NCI-H2227 treated with DMSO at 0.1 percent for 48 hours (cell line): ENCODE results near the gene DGKZ.
A peak's percentile ranks its signal among the peaks of the same experiment; 100 is the strongest.
"Not testable (repeated sequence)": the region's sequence is repeated elsewhere in the genome, so short reads cannot be mapped to it uniquely, and the experiment has no call there.

Experiments
- DNase-seq: peaks from one replicate; lab custom pipeline; 2025; lab: John Stamatoyannopoulos, UW

Gene DGKZ

GRCh38 chr11:46367244-46367915, 20.1 kb downstream of the DGKZ start:
- no peak for DNase-seq

GRCh38 chr11:46367916-46368267, 20.6 kb downstream of the DGKZ start:
- no peak for DNase-seq

DNA sequence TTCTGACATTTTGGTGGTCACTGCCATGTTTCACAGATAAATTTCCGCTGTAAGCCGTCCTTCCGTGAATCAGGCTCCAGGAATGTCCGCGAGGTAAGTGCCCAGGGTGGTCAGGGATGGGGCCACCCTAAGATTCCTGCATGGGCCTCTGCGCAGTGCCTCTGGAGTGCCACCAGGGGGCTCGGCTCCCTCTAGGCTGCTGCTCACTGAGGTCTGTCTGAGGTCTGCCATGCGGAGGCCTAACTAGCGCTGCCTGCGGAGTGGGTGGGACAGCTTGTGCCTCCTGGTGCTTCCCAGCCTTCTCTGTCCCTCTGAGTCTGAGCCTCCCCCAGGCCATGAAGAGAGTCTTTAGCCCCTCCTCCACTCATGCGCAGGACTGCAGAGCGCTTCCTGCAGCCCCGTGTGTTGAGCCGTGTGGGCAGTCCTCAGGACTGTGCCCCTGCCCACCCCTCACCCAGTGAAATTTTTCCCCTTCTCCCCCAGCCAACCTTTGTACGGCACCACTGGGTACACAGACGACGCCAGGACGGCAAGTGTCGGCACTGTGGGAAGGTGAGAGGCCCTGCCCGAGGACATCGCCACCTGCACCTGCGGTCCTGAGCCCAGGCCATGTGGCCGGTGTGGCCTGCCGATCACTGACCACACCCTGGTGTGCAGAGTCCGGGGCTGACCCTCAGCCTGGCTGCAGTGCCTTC, 22.3 kb downstream of the DGKZ start:
- DNase-seq, result peak; percentile 76

- peak; percentile 17 for DNase-seq
Measured at GRCh38 chr11:46370253-46370652, 23.0 kb downstream of the DGKZ start.

DNA sequence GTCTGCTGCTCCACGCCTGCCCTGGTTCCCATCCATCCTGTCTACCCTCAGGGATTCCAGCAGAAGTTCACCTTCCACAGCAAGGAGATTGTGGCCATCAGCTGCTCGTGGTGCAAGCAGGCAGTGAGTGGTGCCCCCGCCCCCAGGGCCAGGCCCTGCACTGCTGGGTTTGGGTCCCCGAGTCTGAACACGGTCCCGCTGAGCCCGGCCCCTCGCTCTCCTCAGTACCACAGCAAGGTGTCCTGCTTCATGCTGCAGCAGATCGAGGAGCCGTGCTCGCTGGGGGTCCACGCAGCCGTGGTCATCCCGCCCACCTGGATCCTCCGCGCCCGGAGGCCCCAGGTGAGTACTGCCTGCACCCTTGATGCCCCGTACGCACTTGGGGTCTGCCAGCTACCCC, 24.0 kb downstream of the DGKZ start:
- DNase-seq, result not testable (repeated sequence)

DNA sequence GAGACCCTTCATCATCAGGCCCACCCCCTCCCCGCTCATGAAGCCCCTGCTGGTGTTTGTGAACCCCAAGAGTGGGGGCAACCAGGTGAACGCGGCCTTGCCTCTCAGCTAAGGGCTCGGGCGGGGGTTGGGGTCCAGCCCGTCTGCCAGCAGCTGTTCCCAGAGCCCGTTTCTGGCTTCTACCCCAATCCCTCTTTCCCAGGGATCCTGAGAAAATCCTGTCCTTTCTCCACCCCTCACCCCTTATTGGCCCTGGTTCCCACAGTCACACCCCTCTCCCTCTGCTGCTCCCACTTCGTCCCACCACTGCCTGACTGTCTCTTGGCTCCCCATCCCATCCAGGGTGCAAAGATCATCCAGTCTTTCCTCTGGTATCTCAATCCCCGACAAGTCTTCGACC, 24.8 kb downstream of the DGKZ start:
- DNase-seq, result no peak

DNA sequence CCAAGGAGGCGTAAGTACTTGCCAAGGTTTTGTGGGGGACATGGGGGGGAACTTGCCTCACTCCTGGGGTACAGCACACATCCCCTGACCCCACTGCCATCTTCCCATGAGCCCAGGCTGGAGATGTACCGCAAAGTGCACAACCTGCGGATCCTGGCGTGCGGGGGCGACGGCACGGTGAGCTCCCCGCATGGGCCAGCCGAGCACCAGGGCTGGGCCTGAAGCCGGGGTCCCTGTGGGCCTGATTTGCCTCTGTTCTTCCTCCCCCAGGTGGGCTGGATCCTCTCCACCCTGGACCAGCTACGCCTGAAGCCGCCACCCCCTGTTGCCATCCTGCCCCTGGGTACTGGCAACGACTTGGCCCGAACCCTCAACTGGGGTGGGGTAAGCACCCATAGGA, 25.2 kb downstream of the DGKZ start:
- not testable (repeated sequence) for DNase-seq

DNA sequence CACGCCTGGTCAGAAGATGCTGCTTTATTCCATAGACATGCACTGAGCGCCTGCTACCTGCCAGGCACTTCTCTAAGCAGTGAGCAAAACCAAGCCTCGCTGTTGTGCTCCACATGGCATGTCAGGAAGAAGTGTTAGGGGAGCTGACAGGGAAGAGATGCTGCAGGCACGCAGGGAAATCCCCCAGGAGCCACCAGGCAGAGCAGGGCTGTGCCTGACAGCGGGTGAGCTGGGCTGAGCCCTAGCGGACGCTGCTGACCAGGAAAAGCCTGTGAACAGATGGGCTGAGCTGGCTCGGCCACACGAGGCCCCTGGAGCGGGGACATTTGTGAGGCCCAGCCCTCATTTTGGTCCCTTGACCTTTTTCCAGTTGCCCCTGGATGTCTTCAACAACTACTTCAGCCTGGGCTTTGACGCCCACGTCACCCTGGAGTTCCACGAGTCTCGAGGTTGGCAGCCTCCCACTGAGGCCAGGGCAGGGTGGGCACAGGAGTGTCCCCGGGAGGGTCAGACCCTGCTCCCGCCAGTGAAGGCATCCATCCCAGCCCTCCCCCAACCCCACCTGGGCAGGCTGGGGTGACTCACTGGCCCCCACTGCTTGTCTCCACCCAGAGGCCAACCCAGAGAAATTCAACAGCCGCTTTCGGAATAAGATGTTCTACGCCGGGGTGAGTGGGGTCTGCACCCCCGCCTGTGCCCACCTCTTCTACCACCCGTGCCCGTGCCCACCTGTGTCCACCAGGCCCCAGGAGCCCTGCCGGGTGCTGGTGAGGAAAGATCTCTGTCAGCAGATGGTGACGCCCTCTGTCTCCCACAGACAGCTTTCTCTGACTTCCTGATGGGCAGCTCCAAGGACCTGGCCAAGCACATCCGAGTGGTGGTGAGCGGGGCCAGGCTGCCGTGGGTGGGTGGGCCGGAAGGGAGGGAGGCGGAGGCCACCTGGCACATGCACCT, 26.8 kb downstream of the DGKZ start:
- no peak for DNase-seq

GRCh38 chr11:46374815-46375214, 27.6 kb downstream of the DGKZ start:
- no peak for DNase-seq

- no peak for DNase-seq
Measured at GRCh38 chr11:46375392-46376101, 28.3 kb downstream of the DGKZ start.

GRCh38 chr11:46376258-46377050, 29.2 kb downstream of the DGKZ start:
- DNase-seq, result no peak

- no peak for DNase-seq
Measured at GRCh38 chr11:46377290-46377689, 30.0 kb downstream of the DGKZ start.

DNA sequence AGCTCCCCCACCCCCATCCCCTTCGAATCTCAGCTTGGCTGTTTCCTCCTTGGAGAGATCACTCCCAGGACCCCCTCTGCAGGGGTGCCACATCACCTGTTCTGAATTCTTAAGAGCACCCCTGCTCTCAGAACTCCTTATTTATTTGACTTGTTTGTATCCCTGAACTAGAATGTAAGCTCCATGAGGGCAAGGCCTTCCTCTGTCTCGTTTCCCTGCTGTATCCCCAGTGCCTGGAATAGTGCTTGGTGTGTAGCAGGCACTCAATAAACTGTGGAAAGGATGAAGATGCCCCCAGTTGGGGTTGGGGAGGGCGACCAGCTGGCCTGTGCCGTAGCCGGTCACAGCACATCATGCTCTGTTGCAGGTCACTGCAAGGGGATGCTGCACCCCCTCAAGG, 30.6 kb downstream of the DGKZ start:
- no peak for DNase-seq

GRCh38 chr11:46378296-46378695, 31.0 kb downstream of the DGKZ start:
- no peak for DNase-seq

DNA sequence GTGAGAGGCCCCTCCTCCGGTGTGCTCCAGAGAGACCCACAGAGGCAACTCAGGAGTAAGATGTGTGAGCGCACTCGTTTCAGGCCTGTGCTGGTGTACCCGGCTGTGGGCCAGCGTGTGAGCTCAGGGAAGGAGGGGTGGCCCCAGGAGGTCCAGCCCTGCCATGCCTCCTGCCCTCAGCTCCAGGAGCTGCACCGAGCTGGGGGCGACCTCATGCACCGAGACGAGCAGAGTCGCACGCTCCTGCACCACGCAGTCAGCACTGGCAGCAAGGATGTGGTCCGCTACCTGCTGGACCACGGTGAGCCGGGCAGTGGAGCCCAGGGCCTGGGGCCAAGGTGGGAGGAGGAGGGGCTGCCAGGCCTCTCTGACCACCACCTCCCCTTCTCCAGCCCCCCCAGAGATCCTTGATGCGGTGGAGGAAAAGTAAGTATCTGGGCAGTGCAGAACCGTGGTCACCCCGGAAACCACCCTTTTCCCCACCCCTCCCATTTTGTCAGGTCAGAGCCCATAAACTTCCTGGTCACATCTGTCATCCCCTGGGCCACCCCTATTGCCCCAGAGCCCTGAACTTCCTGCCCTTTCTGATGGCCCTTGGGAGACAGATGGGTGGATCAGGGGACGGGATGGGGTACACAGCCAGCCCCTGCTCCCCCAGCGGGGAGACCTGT, 31.7 kb downstream of the DGKZ start:
- DNase-seq, result no peak

DNA sequence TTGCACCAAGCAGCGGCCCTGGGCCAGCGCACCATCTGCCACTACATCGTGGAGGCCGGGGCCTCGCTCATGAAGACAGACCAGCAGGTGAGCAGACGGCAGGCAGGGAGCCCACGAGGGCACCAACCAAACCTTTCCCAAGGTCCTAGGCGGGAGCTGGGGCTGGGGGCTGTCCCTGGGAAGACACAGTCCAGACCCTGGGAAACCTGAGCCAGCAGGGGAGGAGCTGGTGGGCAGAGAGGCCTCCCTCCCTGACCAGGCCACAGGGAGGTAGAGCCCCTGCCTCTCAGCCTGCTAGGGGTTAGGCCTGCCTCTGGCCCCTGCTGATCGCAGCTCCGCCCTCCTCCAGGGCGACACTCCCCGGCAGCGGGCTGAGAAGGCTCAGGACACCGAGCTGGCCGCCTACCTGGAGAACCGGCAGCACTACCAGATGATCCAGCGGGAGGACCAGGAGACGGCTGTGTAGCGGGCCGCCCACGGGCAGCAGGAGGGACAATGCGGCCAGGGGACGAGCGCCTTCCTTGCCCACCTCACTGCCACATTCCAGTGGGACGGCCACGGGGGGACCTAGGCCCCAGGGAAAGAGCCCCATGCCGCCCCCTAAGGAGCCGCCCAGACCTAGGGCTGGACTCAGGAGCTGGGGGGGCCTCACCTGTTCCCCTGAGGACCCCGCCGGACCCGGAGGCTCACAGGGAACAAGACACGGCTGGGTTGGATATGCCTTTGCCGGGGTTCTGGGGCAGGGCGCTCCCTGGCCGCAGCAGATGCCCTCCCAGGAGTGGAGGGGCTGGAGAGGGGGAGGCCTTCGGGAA, 32.4 kb downstream of the DGKZ start:
- not testable (repeated sequence) for DNase-seq

DNA sequence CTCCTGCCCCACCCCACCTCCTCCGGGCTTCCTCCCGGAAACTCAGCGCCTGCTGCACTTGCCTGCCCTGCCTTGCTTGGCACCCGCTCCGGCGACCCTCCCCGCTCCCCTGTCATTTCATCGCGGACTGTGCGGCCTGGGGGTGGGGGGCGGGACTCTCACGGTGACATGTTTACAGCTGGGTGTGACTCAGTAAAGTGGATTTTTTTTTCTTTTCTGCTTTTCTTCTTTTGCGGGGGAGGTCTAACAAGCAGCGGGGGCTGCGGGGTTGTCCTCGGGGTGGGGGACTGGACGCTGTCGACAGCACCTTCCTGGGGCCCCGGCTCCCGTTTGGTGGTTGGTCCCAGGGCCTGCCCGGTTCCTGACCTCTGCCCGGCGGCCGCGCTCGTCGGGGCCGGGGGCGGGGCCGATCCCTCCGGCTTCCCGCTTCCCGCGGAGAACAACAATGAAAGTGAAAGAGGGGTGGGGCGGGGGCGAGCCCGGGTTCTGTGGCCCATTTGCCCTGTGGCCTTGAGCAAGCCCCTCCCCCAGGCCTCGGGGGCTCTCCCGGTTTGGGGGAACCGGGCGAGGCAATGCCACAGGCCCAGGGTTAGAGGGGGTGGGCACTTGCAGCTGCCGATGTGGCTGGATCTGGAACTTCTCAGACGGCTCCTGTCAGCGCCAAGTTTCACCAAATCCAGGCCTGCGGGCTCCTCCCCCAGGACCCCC, 33.2 kb downstream of the DGKZ start:
- no peak for DNase-seq

- no peak for DNase-seq
Measured at GRCh38 chr11:46381048-46381818, 34.0 kb downstream of the DGKZ start, which contains the start of gene MDK. Gene MDK (plus strand): TSS chr11:46381669. CDS start chr11:46382058, 389 bp downstream.
